Activated CD4-positive, alpha-beta T cell treated with anti-CD3 and anti-CD28 coated beads for 48 hours (primary cell): ENCODE data around the gene FOXO6.
"Not testable (repeated sequence)": the region's sequence is repeated elsewhere in the genome, so short reads cannot be mapped to it uniquely, and the experiment has no call there.

Experiments used
- DNase-seq: peaks from one replicate; pipeline ENCODE4 v3.0.0-alpha.2; 2020

The FOXO6 gene

GRCh38 chr1:41329662-41330587 lies 31.3 kb upstream of the FOXO6 start:
- no peak for DNase-seq

GRCh38 chr1:41330588-41331545 lies 30.4 kb upstream of the FOXO6 start:
- DNase-seq = no peak

- no peak for DNase-seq
Observed at GRCh38 chr1:41331546-41331917, 29.7 kb upstream of the FOXO6 start.

GRCh38 chr1:41332161-41332560 lies 29.1 kb upstream of the FOXO6 start:
- not testable (repeated sequence) for DNase-seq

- DNase-seq = peak; percentile 55
Observed at GRCh38 chr1:41333146-41333784, 28.0 kb upstream of the FOXO6 start.

GRCh38 chr1:41338820-41339219 lies 22.4 kb upstream of the FOXO6 start:
- no peak for DNase-seq

- DNase-seq = no peak
Observed at GRCh38 chr1:41340655-41341364, 20.4 kb upstream of the FOXO6 start.

- no peak for DNase-seq
Observed at GRCh38 chr1:41341365-41341683, 19.9 kb upstream of the FOXO6 start.

GRCh38 chr1:41341772-41342562 lies 19.3 kb upstream of the FOXO6 start:
- no peak for DNase-seq

- DNase-seq = no peak
Observed at GRCh38 chr1:41342774-41343355, 18.4 kb upstream of the FOXO6 start.

GRCh38 chr1:41343790-41344699 lies 17.2 kb upstream of the FOXO6 start:
- DNase-seq = no peak

GRCh38 chr1:41344708-41345159 lies 16.5 kb upstream of the FOXO6 start:
- DNase-seq = no peak

GRCh38 chr1:41345434-41346075 lies 15.7 kb upstream of the FOXO6 start:
- no peak for DNase-seq

GRCh38 chr1:41347276-41347675 lies 14.0 kb upstream of the FOXO6 start:
- DNase-seq = no peak

GRCh38 chr1:41348394-41348793 lies 12.8 kb upstream of the FOXO6 start:
- DNase-seq = no peak

GRCh38 chr1:41349361-41350054 lies 11.7 kb upstream of the FOXO6 start:
- DNase-seq = no peak

- DNase-seq = no peak
Observed at GRCh38 chr1:41350055-41350378, 11.2 kb upstream of the FOXO6 start.

GRCh38 chr1:41351262-41352151 lies 9.7 kb upstream of the FOXO6 start:
- no peak for DNase-seq
